Kidney (tissue), 14 donors: ENCODE data around the gene RNF17. TPM values are rescaled to one million over a fixed set of nuclear protein-coding genes. Genes with fewer than 3 reads are reported as not detected.

Source experiments
- DNase-seq, 5 donors: peaks; one replicate each; pipeline ENCODE4 v3.0.0-alpha.2; 2013 to 2020
- FAIRE-seq: peaks from 2 replicates; lab custom pipeline; 2012; peaks lifted over from hg19 to GRCh38; lab: Jason Lieb, UNC
- H3K27ac ChIP-seq, 2 donors: one replicate each; pipeline ENCODE4 v1.7.0; 2013; ENCODE audit warnings: low read depth in 2 of 2, low read length in 2 of 2, inconsistent platforms in 1 of 2
- H3K27me3 ChIP-seq: one replicate; pipeline ENCODE4 v1.7.1; 2013; ENCODE audit warnings: low read length, inconsistent platforms; ENCODE audit not compliant: control insufficient read depth, insufficient read depth
- H3K36me3 ChIP-seq, 3 donors: one replicate each; pipeline versions ENCODE4 v1.7.0 to v1.7.1; 2013; ENCODE audit warnings: low read length in 3 of 3, control low read depth in 1 of 3, inconsistent platforms in 1 of 3; ENCODE audit not compliant: insufficient read depth in 3 of 3, control insufficient read depth in 2 of 3
- H3K4me1 ChIP-seq, 3 donors: one replicate each; pipeline versions ENCODE4 v1.7.0 to v1.7.1; 2013; ENCODE audit warnings: low read length in 3 of 3, inconsistent platforms in 1 of 3, low read depth in 1 of 3; ENCODE audit not compliant: control insufficient read depth in 2 of 3, insufficient read depth in 2 of 3
- H3K4me3 ChIP-seq, 3 donors: one replicate each; pipeline versions ENCODE4 v1.7.0 to v1.8.1; 2013; ENCODE audit warnings: low read length in 3 of 3, control low read depth in 1 of 3, inconsistent platforms in 1 of 3
- H3K9ac ChIP-seq, 3 donors: one replicate each; pipeline versions ENCODE4 v1.7.0 to v1.7.1; 2013; ENCODE audit warnings: low read length in 3 of 3, control low read depth in 1 of 3, inconsistent platforms in 1 of 3
- H3K9me3 ChIP-seq, 3 donors: one replicate each; pipeline versions ENCODE4 v1.7.0 to v1.7.1; 2013; ENCODE audit warnings: low read length in 3 of 3, control low read depth in 1 of 3, inconsistent platforms in 1 of 3; ENCODE audit not compliant: control insufficient read depth in 2 of 3, insufficient read depth in 1 of 3
- intact Hi-C: fragments of 100-400 bp; cut with DNase I; formaldehyde crosslinking; loops from one replicate; pipeline ENCODE4 v1.11.1; 2022
- polyA plus RNA-seq: library from polyadenylated mRNA; stranded (reverse); fragments of 350-450 nt; fragmentation: Illumina TruSeq; extraction: RNeasy Lipid Tissue Mini Kit (QIAGEN cat#74804); gene quantifications from one replicate; pipeline ENCODE4 v1.2.3, GENCODE V29; 2014; ENCODE audit warnings: low read depth, low replicate concordance; ENCODE audit not compliant: insufficient read depth
- total RNA-seq: library from RNA; stranded (reverse); fragmentation: NEBNext Ultra II Directional; extraction: Animal tissue kit (Norgen Biotek cat#: 25700); gene quantifications from one replicate; pipeline ENCODE4 v1.2.1, GENCODE V29; 2021
- TF ChIP-seq, protein P1 (sequence below): IDR thresholded peaks from 3 replicates; pipeline ENCODE4 v1.5.1; 2012; ENCODE audit warnings: mild to moderate bottlenecking, moderate library complexity, borderline replicate concordance; ENCODE audit not compliant: insufficient read depth; ENCODE audit errors: extremely low read depth
- donor health status: control.
- donor health status: control.
- donor health status: control.
- donor health status: control.
- donor health status: control.
- donor health status: DM: yes; HTN: yes; CAD: no.
- donor health status: Normal renal cell carcinoma (clear cell type).

Gene RNF17
- total and polyA plus RNA-seq, 2 donors from 2014 or later: not detected

DNA sequence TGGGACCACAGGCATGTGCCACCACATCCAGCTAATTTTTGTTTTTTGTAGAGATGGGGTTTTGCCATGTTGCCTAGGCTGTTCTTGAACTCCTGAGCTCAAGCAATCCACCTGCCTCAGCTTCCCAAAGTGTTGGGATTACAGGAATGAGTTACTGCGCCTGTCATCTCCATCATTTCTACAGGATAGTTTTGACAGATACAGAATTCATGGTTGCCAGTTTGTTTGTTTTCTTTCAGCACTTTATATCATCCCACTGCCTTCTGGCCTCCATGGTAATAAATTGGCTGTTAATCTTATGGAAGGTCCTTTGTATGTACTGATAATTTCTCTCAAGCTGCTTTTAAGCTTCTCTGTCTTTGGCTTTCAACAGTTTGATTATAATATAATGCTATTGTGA, 165.2 kb downstream of the RNF17 start:
- TF ChIP-seq, protein P1, sequence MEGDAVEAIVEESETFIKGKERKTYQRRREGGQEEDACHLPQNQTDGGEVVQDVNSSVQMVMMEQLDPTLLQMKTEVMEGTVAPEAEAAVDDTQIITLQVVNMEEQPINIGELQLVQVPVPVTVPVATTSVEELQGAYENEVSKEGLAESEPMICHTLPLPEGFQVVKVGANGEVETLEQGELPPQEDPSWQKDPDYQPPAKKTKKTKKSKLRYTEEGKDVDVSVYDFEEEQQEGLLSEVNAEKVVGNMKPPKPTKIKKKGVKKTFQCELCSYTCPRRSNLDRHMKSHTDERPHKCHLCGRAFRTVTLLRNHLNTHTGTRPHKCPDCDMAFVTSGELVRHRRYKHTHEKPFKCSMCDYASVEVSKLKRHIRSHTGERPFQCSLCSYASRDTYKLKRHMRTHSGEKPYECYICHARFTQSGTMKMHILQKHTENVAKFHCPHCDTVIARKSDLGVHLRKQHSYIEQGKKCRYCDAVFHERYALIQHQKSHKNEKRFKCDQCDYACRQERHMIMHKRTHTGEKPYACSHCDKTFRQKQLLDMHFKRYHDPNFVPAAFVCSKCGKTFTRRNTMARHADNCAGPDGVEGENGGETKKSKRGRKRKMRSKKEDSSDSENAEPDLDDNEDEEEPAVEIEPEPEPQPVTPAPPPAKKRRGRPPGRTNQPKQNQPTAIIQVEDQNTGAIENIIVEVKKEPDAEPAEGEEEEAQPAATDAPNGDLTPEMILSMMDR: no peak
- Histone ChIP-seq H3K27me3 (peaks cover 6% of the 10 kb centered on the region), H3K27ac (no peak overlapping the region), H3K4me1 (no peaks in the 10 kb centered on the region), H3K9me3 (no peaks in the 10 kb centered on the region), H3K9ac (no peak overlapping the region), H3K36me3 (no peaks in the 10 kb centered on the region), H3K4me3 (no peak overlapping the region)
- intact Hi-C loops: no loop called here
- no peak for DNase-seq
- FAIRE-seq: no peak

Other genes with a start within 250 kb of the RNF17 start
- gene ATP12A, start 83.8 kb upstream of the RNF17 start, total RNA-seq: 0.22 TPM
- 6.5 TPM for gene ATP12A, start 83.8 kb upstream of the RNF17 start, polyA plus RNA-seq